HCT116 (cell line): ENCODE measurements around the gene SNCAIP.
"Not testable (repeated sequence)": the region's sequence is repeated elsewhere in the genome, so short reads cannot be mapped to it uniquely, and the experiment has no call there.

Experiments used
- EZH2 ChIP-seq: fragments of 200-600 bp; sonication (generic); IDR thresholded peaks from 2 replicates; pipeline ENCODE4 v1.6.1; 2017; ENCODE audit warnings: antibody characterized with exemption, mixed run types
- POLR2A ChIP-seq: IDR thresholded peaks from 2 replicates; pipeline ENCODE4 v1.7.0; 2011; ENCODE audit warnings: borderline replicate concordance; ENCODE audit not compliant: insufficient read depth, insufficient read length; ENCODE audit errors: extremely low read depth
- RAD21 ChIP-seq: IDR thresholded peaks from 2 replicates; pipeline ENCODE4 v1.6.1; 2012; ENCODE audit warnings: low read depth, mild to moderate bottlenecking
- REST ChIP-seq: IDR thresholded peaks from 2 replicates; pipeline ENCODE4 v1.6.1; 2012; ENCODE audit warnings: low read depth
- SIN3A ChIP-seq: IDR thresholded peaks from 2 replicates; pipeline ENCODE4 v1.6.1; 2012; ENCODE audit warnings: low read depth
- TF ChIP-seq, protein P1 (sequence below), 3 experiments: fragments of 200-600 bp in 1 of 3; sonication (generic) in 1 of 3; IDR thresholded peaks in 2 of 3; conservative IDR thresholded peaks in 1 of 3; 2 replicates each; pipeline ENCODE4 v1.5.1; 2012 to 2017; ENCODE audit warnings: low read depth in 2 of 3, low read length in 2 of 3, antibody characterized with exemption in 1 of 3, borderline replicate concordance in 1 of 3, control low read depth in 1 of 3, mild to moderate bottlenecking in 1 of 3, mixed read lengths in 1 of 3, mixed run types in 1 of 3, moderate library complexity in 1 of 3; ENCODE audit not compliant: insufficient read depth in 1 of 3

DNA sequence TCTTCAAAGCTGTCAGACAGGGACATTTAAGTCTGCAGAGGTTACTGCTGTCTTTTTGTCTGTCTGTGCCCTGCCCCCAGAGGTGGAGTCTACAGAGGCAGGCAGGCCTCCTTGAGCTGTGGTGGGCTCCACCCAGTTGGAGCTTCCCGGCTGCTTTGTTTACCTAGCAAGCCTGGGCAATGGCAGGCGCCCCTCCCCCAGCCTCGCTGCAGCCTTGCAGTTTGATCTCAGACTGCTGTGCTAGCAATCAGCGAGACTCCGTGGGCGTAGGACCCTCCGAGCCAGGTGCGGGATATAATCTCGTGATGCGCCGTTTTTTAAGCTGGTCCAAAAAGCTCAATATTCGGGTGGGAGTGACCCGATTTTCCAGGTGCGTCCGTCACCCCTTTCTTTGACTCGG, 70.9 kb downstream of the SNCAIP start:
- not testable (repeated sequence) for TF ChIP-seq POLR2A, SIN3A, REST, RAD21, EZH2
- TF ChIP-seq, protein P1, sequence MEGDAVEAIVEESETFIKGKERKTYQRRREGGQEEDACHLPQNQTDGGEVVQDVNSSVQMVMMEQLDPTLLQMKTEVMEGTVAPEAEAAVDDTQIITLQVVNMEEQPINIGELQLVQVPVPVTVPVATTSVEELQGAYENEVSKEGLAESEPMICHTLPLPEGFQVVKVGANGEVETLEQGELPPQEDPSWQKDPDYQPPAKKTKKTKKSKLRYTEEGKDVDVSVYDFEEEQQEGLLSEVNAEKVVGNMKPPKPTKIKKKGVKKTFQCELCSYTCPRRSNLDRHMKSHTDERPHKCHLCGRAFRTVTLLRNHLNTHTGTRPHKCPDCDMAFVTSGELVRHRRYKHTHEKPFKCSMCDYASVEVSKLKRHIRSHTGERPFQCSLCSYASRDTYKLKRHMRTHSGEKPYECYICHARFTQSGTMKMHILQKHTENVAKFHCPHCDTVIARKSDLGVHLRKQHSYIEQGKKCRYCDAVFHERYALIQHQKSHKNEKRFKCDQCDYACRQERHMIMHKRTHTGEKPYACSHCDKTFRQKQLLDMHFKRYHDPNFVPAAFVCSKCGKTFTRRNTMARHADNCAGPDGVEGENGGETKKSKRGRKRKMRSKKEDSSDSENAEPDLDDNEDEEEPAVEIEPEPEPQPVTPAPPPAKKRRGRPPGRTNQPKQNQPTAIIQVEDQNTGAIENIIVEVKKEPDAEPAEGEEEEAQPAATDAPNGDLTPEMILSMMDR (IDR thresholded peaks at IDR 0.05 in 2 of 3, conservative IDR thresholded peaks at IDR 0.05 in 1 of 3; ENCODE audit: borderline replicate concordance in 1 of 3, insufficient read depth in 1 of 3, low read depth in 2 of 3, low read length in 2 of 3), result not testable (repeated sequence)
